Stimulated activated CD8-positive, alpha-beta memory T cell treated with anti-CD3 and anti-CD28 coated beads, Interleukin-15, amount 100 ng/mL, for 4 hours (primary cell): ENCODE measurements around the gene MCUB.
"Not testable (repeated sequence)": the region's sequence is repeated elsewhere in the genome, so short reads cannot be mapped to it uniquely, and the experiment has no call there.

Experiments
- DNase-seq, 2 donors: peaks; one replicate each; pipeline ENCODE4 v3.0.0-alpha.2; 2020; ENCODE audit warnings: low read depth in 2 of 2

MCUB gene

GRCh38 chr4:109559983-109560686, at the start of gene MCUB:
Gene MCUB (plus strand): TSS chr4:109560246. CDS start chr4:109560338, 92 bp downstream.
- peak; percentile 79 to 84 for DNase-seq

GRCh38 chr4:109510687-109511086, 49.4 kb upstream of the MCUB start:
- DNase-seq: no peak

- no peak for DNase-seq
Measured at GRCh38 chr4:109511414-109511813, 48.6 kb upstream of the MCUB start.

- DNase-seq: not testable (repeated sequence)
Measured at GRCh38 chr4:109513368-109513767, 46.7 kb upstream of the MCUB start.

- no peak for DNase-seq
Measured at GRCh38 chr4:109532182-109532581, 27.9 kb upstream of the MCUB start.

GRCh38 chr4:109545401-109545800, 14.6 kb upstream of the MCUB start:
- no peak for DNase-seq

- DNase-seq: no peak
Measured at GRCh38 chr4:109547394-109547793, 12.7 kb upstream of the MCUB start.

GRCh38 chr4:109548655-109549054, 11.4 kb upstream of the MCUB start:
- DNase-seq: no peak

GRCh38 chr4:109552237-109552636, 7.8 kb upstream of the MCUB start:
- no peak for DNase-seq

- no peak for DNase-seq
Measured at GRCh38 chr4:109553130-109553529, 6.9 kb upstream of the MCUB start.

- no peak for DNase-seq
Measured at GRCh38 chr4:109554971-109555370, 5.1 kb upstream of the MCUB start.

- no peak for DNase-seq
Measured at GRCh38 chr4:109557433-109557832, 2.6 kb upstream of the MCUB start.

GRCh38 chr4:109558095-109558494, 2.0 kb upstream of the MCUB start:
- DNase-seq: not testable (repeated sequence)

GRCh38 chr4:109559625-109559982, 442 bp upstream of the MCUB start:
- DNase-seq: no peak

- peak; percentile 41 to 42 for DNase-seq
Measured at GRCh38 chr4:109560687-109561461, 828 bp downstream of the MCUB start.

- no peak for DNase-seq
Measured at GRCh38 chr4:109562457-109563239, 2.6 kb downstream of the MCUB start.

- no peak for DNase-seq
Measured at GRCh38 chr4:109571494-109571893, 11.4 kb downstream of the MCUB start.

- DNase-seq: no peak
Measured at GRCh38 chr4:109572154-109572553, 12.1 kb downstream of the MCUB start.

- no peak for DNase-seq
Measured at GRCh38 chr4:109574443-109574850, 14.4 kb downstream of the MCUB start.

- DNase-seq: no peak
Measured at GRCh38 chr4:109574931-109575804, 15.1 kb downstream of the MCUB start.

GRCh38 chr4:109576462-109576861, 16.4 kb downstream of the MCUB start:
- DNase-seq: no peak
